HG03139 (cell line): ENCODE results near the gene MARK3.

ENCODE experiments used
- ATAC-seq: cut with Tn5 transposase; IDR thresholded peaks from one replicate; pipeline ENCODE4 v1.9.1; 2021; ENCODE audit not compliant: unreplicated experiment

The MARK3 gene

GRCh38 chr14:103393676-103394626 lies 8.7 kb downstream of the MARK3 start:
- ATAC-seq, result no peak

- no peak for ATAC-seq
Measured at GRCh38 chr14:103395244-103395643, 10.0 kb downstream of the MARK3 start.

GRCh38 chr14:103396463-103396862 lies 11.2 kb downstream of the MARK3 start:
- ATAC-seq, result no peak

- ATAC-seq, result no peak
Measured at GRCh38 chr14:103398427-103399195, 13.4 kb downstream of the MARK3 start.

GRCh38 chr14:103400537-103400936 lies 15.3 kb downstream of the MARK3 start:
- no peak for ATAC-seq

GRCh38 chr14:103401223-103402214 lies 16.3 kb downstream of the MARK3 start:
- no peak for ATAC-seq

- ATAC-seq, result no peak
Measured at GRCh38 chr14:103402695-103403094, 17.5 kb downstream of the MARK3 start.

GRCh38 chr14:103404032-103404918 lies 19.1 kb downstream of the MARK3 start:
- ATAC-seq, result no peak

- no peak for ATAC-seq
Measured at GRCh38 chr14:103404920-103405319, 19.7 kb downstream of the MARK3 start.

- ATAC-seq, result no peak
Measured at GRCh38 chr14:103408491-103409155, 23.4 kb downstream of the MARK3 start.

- ATAC-seq, result no peak
Measured at GRCh38 chr14:103416916-103417315, 31.7 kb downstream of the MARK3 start.

- ATAC-seq, result no peak
Measured at GRCh38 chr14:103418481-103418818, 33.2 kb downstream of the MARK3 start.

- ATAC-seq, result no peak
Measured at GRCh38 chr14:103421556-103421955, 36.3 kb downstream of the MARK3 start.

GRCh38 chr14:103423050-103423461 lies 37.8 kb downstream of the MARK3 start:
- no peak for ATAC-seq

GRCh38 chr14:103427485-103428443 lies 42.5 kb downstream of the MARK3 start:
- ATAC-seq, result no peak

- ATAC-seq, result no peak
Measured at GRCh38 chr14:103428723-103429556, 43.7 kb downstream of the MARK3 start.

GRCh38 chr14:103430358-103430757 lies 45.1 kb downstream of the MARK3 start:
- no peak for ATAC-seq
